Body of pancreas (tissue), 4 donors: ENCODE measurements around the gene IGSF9.

Experiments
- CTCF ChIP-seq, 7 experiments: fragments of 450-650 bp in 4 of 7; fragments of 200-600 bp in 3 of 7; sonication (generic) in 3 of 7; IDR thresholded peaks; one replicate each; pipeline ENCODE4 v1.5.1; 2016 to 2019; ENCODE audit warnings: antibody characterized with exemption in 7 of 7
- POLR2A ChIP-seq, 3 donors: fragments of 450-650 bp; IDR thresholded peaks; one replicate each; pipeline ENCODE4 v1.6.1; 2016; ENCODE audit warnings: antibody characterized with exemption in 3 of 3, mild to moderate bottlenecking in 2 of 3

- no peak for TF ChIP-seq POLR2A (IDR thresholded peaks at IDR 0.05)
- TF ChIP-seq CTCF (IDR thresholded peaks at IDR 0.05), result no peak
Measured at GRCh38 chr1:159955456-159955855, 10.0 kb upstream of the IGSF9 start.
